Adrenal gland (tissue), 5 donors: Measurements from ENCODE around the gene FBXO30.

Experiments used
- POLR2A ChIP-seq, 2 donors: fragments of 450-650 bp; IDR thresholded peaks; one replicate each; pipeline ENCODE4 v1.6.1; 2017; ENCODE audit warnings: antibody characterized with exemption in 2 of 2, mild to moderate bottlenecking in 2 of 2, moderate library complexity in 1 of 2
- TF ChIP-seq, protein P1 (sequence below), 6 experiments: fragments of 450-650 bp in 4 of 6; fragments of 200-600 bp in 2 of 6; sonication (generic) in 1 of 6; IDR thresholded peaks; 1 replicate in 5 of 6; 2 replicates in 1 of 6; pipeline versions ENCODE4 v1.5.1 to v1.8.0; 2016 to 2021; ENCODE audit warnings: antibody characterized with exemption in 6 of 6, mild to moderate bottlenecking in 2 of 6, moderate library complexity in 1 of 6
- donor health status: DM: no; HTN: no; CAD: no.

DNA sequence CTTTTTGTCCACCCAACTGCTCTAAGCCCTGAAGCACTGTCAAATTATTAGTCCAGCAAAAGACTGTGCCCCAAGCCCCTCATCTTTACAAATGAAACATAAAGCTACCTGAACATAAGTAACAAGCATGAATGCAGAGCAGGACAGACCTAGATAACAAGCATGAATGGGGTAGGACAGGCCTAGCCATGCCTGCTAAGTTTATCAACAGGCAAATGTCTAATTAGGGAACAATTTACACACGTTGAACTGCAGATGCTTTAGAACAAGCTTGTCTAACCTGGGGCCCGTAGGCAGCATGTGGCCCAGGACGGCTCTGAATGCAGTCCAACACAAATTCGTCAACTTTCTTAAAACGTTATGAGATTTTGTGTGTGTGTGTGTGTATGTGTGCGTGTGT lies 13.6 kb downstream of the FBXO30 start:
- TF ChIP-seq, protein P1, sequence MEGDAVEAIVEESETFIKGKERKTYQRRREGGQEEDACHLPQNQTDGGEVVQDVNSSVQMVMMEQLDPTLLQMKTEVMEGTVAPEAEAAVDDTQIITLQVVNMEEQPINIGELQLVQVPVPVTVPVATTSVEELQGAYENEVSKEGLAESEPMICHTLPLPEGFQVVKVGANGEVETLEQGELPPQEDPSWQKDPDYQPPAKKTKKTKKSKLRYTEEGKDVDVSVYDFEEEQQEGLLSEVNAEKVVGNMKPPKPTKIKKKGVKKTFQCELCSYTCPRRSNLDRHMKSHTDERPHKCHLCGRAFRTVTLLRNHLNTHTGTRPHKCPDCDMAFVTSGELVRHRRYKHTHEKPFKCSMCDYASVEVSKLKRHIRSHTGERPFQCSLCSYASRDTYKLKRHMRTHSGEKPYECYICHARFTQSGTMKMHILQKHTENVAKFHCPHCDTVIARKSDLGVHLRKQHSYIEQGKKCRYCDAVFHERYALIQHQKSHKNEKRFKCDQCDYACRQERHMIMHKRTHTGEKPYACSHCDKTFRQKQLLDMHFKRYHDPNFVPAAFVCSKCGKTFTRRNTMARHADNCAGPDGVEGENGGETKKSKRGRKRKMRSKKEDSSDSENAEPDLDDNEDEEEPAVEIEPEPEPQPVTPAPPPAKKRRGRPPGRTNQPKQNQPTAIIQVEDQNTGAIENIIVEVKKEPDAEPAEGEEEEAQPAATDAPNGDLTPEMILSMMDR (IDR thresholded peaks at IDR 0.05), result no peak
- no peak for TF ChIP-seq POLR2A (IDR thresholded peaks at IDR 0.05)
